GM13977 (cell line): Measurements from ENCODE around the gene EXD3.

ENCODE experiments used
- DNase-seq: peaks from one replicate; pipeline ENCODE4 v3.0.0; 2012; ENCODE audit warnings: low spot score
- in situ Hi-C: fragments of 300-500 bp; cut with MboI; formaldehyde crosslinking; loops from one replicate; pipeline ENCODE4 v1.12.0; 2022; ENCODE audit warnings: low sequenced_read_pairs, low pct_unique_long_range_greater_than_20kb, mixed read lengths, inconsistent platforms; ENCODE audit not compliant: unreplicated experiment
- TF ChIP-seq, protein P1 (sequence below): IDR thresholded peaks from 2 replicates; pipeline ENCODE4 v1.5.1; 2012; ENCODE audit warnings: mild to moderate bottlenecking, control low read depth; ENCODE audit not compliant: insufficient read depth; ENCODE audit errors: extremely low read depth, missing control alignments

EXD3 gene

GRCh38 chr9:137383784-137384756 is 38.9 kb downstream of the EXD3 start:
- no peak for DNase-seq
- TF ChIP-seq, protein P1, sequence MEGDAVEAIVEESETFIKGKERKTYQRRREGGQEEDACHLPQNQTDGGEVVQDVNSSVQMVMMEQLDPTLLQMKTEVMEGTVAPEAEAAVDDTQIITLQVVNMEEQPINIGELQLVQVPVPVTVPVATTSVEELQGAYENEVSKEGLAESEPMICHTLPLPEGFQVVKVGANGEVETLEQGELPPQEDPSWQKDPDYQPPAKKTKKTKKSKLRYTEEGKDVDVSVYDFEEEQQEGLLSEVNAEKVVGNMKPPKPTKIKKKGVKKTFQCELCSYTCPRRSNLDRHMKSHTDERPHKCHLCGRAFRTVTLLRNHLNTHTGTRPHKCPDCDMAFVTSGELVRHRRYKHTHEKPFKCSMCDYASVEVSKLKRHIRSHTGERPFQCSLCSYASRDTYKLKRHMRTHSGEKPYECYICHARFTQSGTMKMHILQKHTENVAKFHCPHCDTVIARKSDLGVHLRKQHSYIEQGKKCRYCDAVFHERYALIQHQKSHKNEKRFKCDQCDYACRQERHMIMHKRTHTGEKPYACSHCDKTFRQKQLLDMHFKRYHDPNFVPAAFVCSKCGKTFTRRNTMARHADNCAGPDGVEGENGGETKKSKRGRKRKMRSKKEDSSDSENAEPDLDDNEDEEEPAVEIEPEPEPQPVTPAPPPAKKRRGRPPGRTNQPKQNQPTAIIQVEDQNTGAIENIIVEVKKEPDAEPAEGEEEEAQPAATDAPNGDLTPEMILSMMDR = no peak
- in situ Hi-C loops = no loop called here

- in situ Hi-C loops = no loop called here
- DNase-seq = no peak
- TF ChIP-seq, protein P1 = no peak
Observed at GRCh38 chr9:137383081-137383783, 39.7 kb downstream of the EXD3 start.

GRCh38 chr9:137382444-137383080 is 40.4 kb downstream of the EXD3 start:
- in situ Hi-C loops = no loop called here
- TF ChIP-seq, protein P1 = no peak
- no peak for DNase-seq

- TF ChIP-seq, protein P1 = no peak
- in situ Hi-C loops = no loop called here
- DNase-seq = no peak
Observed at GRCh38 chr9:137381501-137382443, 41.2 kb downstream of the EXD3 start.

- TF ChIP-seq, protein P1 = no peak
- in situ Hi-C loops = no loop called here
- no peak for DNase-seq
Observed at GRCh38 chr9:137380606-137381005, 42.4 kb downstream of the EXD3 start.
